HEK293T (cell line): ENCODE data around the gene INPP5A.

Experiments
- FOXK2 ChIP-seq: fragments of 450-650 bp; IDR thresholded peaks from 2 replicates; pipeline ENCODE4 v1.6.1; 2016; ENCODE audit warnings: mild to moderate bottlenecking
- FOXM1 ChIP-seq: fragments of 450-650 bp; IDR thresholded peaks from 2 replicates; pipeline ENCODE4 v1.6.1; 2017; ENCODE audit warnings: mild to moderate bottlenecking, borderline replicate concordance
- SUZ12 ChIP-seq: fragments of 450-650 bp; IDR thresholded peaks from 2 replicates; pipeline ENCODE4 v1.6.1; 2016; ENCODE audit warnings: mild to moderate bottlenecking

- no peak for TF ChIP-seq SUZ12
- no peak for TF ChIP-seq FOXK2
- no peak for TF ChIP-seq FOXM1
Measured at GRCh38 chr10:132677096-132677472, 139.5 kb downstream of the INPP5A start.
